HG02884 (cell line): ENCODE data around the gene TMEM229B.
"Not testable (repeated sequence)": the region's sequence is repeated elsewhere in the genome, so short reads cannot be mapped to it uniquely, and the experiment has no call there.

Source experiments
- ATAC-seq: cut with Tn5 transposase; IDR thresholded peaks from one replicate; pipeline ENCODE4 v1.9.1; 2021; ENCODE audit warnings: mild to moderate bottlenecking, moderate library complexity; ENCODE audit not compliant: unreplicated experiment

TMEM229B gene

GRCh38 chr14:67459336-67459735 is 29.2 kb downstream of the TMEM229B start:
- ATAC-seq = no peak

GRCh38 chr14:67457782-67458181 is 30.7 kb downstream of the TMEM229B start:
- no peak for ATAC-seq

GRCh38 chr14:67456732-67457131 is 31.8 kb downstream of the TMEM229B start:
- no peak for ATAC-seq

GRCh38 chr14:67453575-67454300 is 34.8 kb downstream of the TMEM229B start:
- no peak for ATAC-seq

GRCh38 chr14:67451667-67452066 is 36.9 kb downstream of the TMEM229B start:
- ATAC-seq = not testable (repeated sequence)

GRCh38 chr14:67449096-67449495 is 39.4 kb downstream of the TMEM229B start:
- no peak for ATAC-seq

- no peak for ATAC-seq
These were observed 41.5 kb downstream of the TMEM229B start for GRCh38 chr14:67447033-67447381.

- no peak for ATAC-seq
These were observed 42.0 kb downstream of the TMEM229B start for GRCh38 chr14:67446371-67447032.

GRCh38 chr14:67444395-67444794 is 44.1 kb downstream of the TMEM229B start:
- ATAC-seq = no peak

- ATAC-seq = no peak
These were observed 46.2 kb downstream of the TMEM229B start for GRCh38 chr14:67442139-67442906.

GRCh38 chr14:67441672-67442071 is 46.8 kb downstream of the TMEM229B start:
- ATAC-seq = no peak

- no peak for ATAC-seq
These were observed 47.3 kb downstream of the TMEM229B start for GRCh38 chr14:67441256-67441655.

- ATAC-seq = no peak
These were observed 48.0 kb downstream of the TMEM229B start for GRCh38 chr14:67440513-67440912.

GRCh38 chr14:67438969-67439368 is 49.6 kb downstream of the TMEM229B start:
- ATAC-seq = no peak

GRCh38 chr14:67436006-67436866 is 52.3 kb downstream of the TMEM229B start:
- ATAC-seq = no peak

GRCh38 chr14:67435603-67436002 is 52.9 kb downstream of the TMEM229B start:
- ATAC-seq = no peak

GRCh38 chr14:67432050-67432564 is 56.4 kb downstream of the TMEM229B start:
- ATAC-seq = no peak

GRCh38 chr14:67429510-67430205 is 58.9 kb downstream of the TMEM229B start:
- ATAC-seq = no peak

GRCh38 chr14:67428501-67429031 is 60.0 kb downstream of the TMEM229B start:
- ATAC-seq = no peak
